Prostate gland (tissue), 2 donors: ENCODE results near the gene AFAP1. TPM values are rescaled to one million over a fixed set of nuclear protein-coding genes. Genes with fewer than 3 reads are reported as not detected.

ENCODE experiments used
- DNase-seq: peaks from one replicate; pipeline ENCODE4 v3.0.0-alpha.2; 2019; ENCODE audit warnings: low spot score
- H3K27ac ChIP-seq, 2 donors: fragments of 200-600 bp; sonication (generic); 2 replicates each; pipeline ENCODE4 v1.5.1; 2017 to 2019
- H3K27me3 ChIP-seq: fragments of 200-600 bp; sonication (generic); replicated peaks from 2 replicates; pipeline ENCODE4 v1.5.1; 2019; ENCODE audit not compliant: insufficient read depth
- H3K36me3 ChIP-seq, 2 donors: fragments of 200-600 bp; sonication (generic); 1 replicate in 1 of 2; 2 replicates in 1 of 2; pipeline versions ENCODE4 v1.5.1 to v1.8.1; 2017 to 2019
- H3K4me1 ChIP-seq: fragments of 200-600 bp; sonication (generic); replicated peaks from 2 replicates; pipeline ENCODE4 v1.5.1; 2019
- H3K4me3 ChIP-seq, 2 donors: fragments of 200-600 bp; sonication (generic); 2 replicates each; pipeline ENCODE4 v1.5.1; 2017 to 2019
- H3K9me3 ChIP-seq: fragments of 200-600 bp; sonication (generic); 2 replicates; pipeline ENCODE4 v1.5.1; 2017
- CTCF ChIP-seq, 4 experiments: fragments of 200-600 bp in 2 of 4; fragments of 450-650 bp in 2 of 4; sonication (generic) in 2 of 4; IDR thresholded peaks; 1 replicate in 3 of 4; 2 replicates in 1 of 4; pipeline ENCODE4 v1.5.1; 2016 to 2019; ENCODE audit warnings: antibody characterized with exemption in 4 of 4, mild to moderate bottlenecking in 2 of 4, moderate library complexity in 2 of 4
- POLR2A ChIP-seq: fragments of 450-650 bp; IDR thresholded peaks from one replicate; pipeline ENCODE4 v1.6.1; 2016; ENCODE audit warnings: antibody characterized with exemption, mild to moderate bottlenecking
- POLR2AphosphoS5 ChIP-seq: sonication (generic); formaldehyde crosslinking; IDR thresholded peaks from one replicate; pipeline ENCODE4 v1.6.1; 2017; ENCODE audit warnings: antibody characterized with exemption
- whole genome bisulfite sequencing: methylation state at CpG from one replicate; pipeline ENCODE4 v1.1.5; 2018; 5-methylcytosine and 5-hydroxymethylcytosine counted together
- intact Hi-C: fragments of 100-400 bp; cut with DNase I; formaldehyde crosslinking; loops from one replicate; pipeline ENCODE4 v1.14.2; 2022
- total RNA-seq, 2 donors: library from RNA; depleted of rRNA; stranded (reverse); fragments of >200 nt; gene quantifications; one replicate each; pipeline ENCODE4 v1.1.0, GENCODE V29; 2016

The AFAP1 gene
- total RNA-seq, 2 donors from 2014 or later, result 17.5 to 19.8 TPM

- H3K4me1 ChIP-seq, result no peaks in the 10 kb centered on the region
- no peaks in the 10 kb centered on the region for H3K36me3 ChIP-seq
- no peaks in the 10 kb centered on the region for H3K27me3 ChIP-seq
- TF ChIP-seq POLR2AphosphoS5, result no peak
- TF ChIP-seq POLR2A, result no peak
- no peak for TF ChIP-seq CTCF (IDR thresholded peaks at IDR 0.05)
- no peak for DNase-seq
- H3K9me3 ChIP-seq, result no peaks in the 10 kb centered on the region
- WGBS, result 85% methylated on average over 11 of the region's 11 CpGs
- H3K4me3 ChIP-seq, result no peak overlapping the region
- H3K27ac ChIP-seq, result no peak overlapping the region
- intact Hi-C loops, result no loop called here
Measured at GRCh38 chr4:7820031-7820818, 119.4 kb downstream of the AFAP1 start.

GRCh38 chr4:7819446-7819845 lies 120.2 kb downstream of the AFAP1 start:
- H3K4me3 ChIP-seq, result no peak overlapping the region
- intact Hi-C loops, result no loop called here
- DNase-seq, result no peak
- no peaks in the 10 kb centered on the region for H3K36me3 ChIP-seq
- H3K4me1 ChIP-seq, result no peaks in the 10 kb centered on the region
- H3K27ac ChIP-seq, result no peak overlapping the region
- H3K27me3 ChIP-seq, result no peaks in the 10 kb centered on the region
- no peak for TF ChIP-seq CTCF (IDR thresholded peaks at IDR 0.05)
- TF ChIP-seq POLR2A, result no peak
- no peak for TF ChIP-seq POLR2AphosphoS5
- WGBS, result 90% methylated on average over 9 of the region's 9 CpGs
- no peaks in the 10 kb centered on the region for H3K9me3 ChIP-seq

- H3K27ac ChIP-seq, result no peak overlapping the region
- H3K27me3 ChIP-seq, result no peaks in the 10 kb centered on the region
- intact Hi-C loops, result no loop called here
- H3K9me3 ChIP-seq, result no peaks in the 10 kb centered on the region
- 80% methylated on average over 5 of the region's 5 CpGs for WGBS
- DNase-seq, result no peak
- no peak overlapping the region for H3K4me3 ChIP-seq
- TF ChIP-seq CTCF (IDR thresholded peaks at IDR 0.05) (no peak), POLR2A (no peak), POLR2AphosphoS5 (no peak)
- H3K36me3 ChIP-seq, result no peaks in the 10 kb centered on the region
- no peaks in the 10 kb centered on the region for H3K4me1 ChIP-seq
Measured at GRCh38 chr4:7818399-7818911, 121.2 kb downstream of the AFAP1 start.

- WGBS, result 74% methylated on average over 6 of the region's 6 CpGs
- DNase-seq, result no peak
- Histone ChIP-seq H3K27me3 (no peaks in the 10 kb centered on the region), H3K4me3 (no peak overlapping the region), H3K36me3 (no peaks in the 10 kb centered on the region), H3K27ac (no peak overlapping the region), H3K4me1 (no peaks in the 10 kb centered on the region), H3K9me3 (no peaks in the 10 kb centered on the region)
- intact Hi-C loops, result no loop called here
- TF ChIP-seq POLR2AphosphoS5 (no peak), CTCF (IDR thresholded peaks at IDR 0.05) (no peak), POLR2A (no peak)
Measured at GRCh38 chr4:7817877-7818398, 121.7 kb downstream of the AFAP1 start.

GRCh38 chr4:7816771-7817170 lies 122.9 kb downstream of the AFAP1 start:
- Histone ChIP-seq H3K27ac (no peak overlapping the region), H3K4me3 (no peak overlapping the region)

More at GRCh38 chr4:7816771-7817170, 122.9 kb downstream of the AFAP1 start:
- TF ChIP-seq POLR2A, result no peak
- no peak for TF ChIP-seq CTCF (IDR thresholded peaks at IDR 0.05)
- no peak for TF ChIP-seq POLR2AphosphoS5
- no peaks in the 10 kb centered on the region for H3K9me3 ChIP-seq
- H3K27me3 ChIP-seq, result no peaks in the 10 kb centered on the region
- no peaks in the 10 kb centered on the region for H3K36me3 ChIP-seq
- 87% methylated on average over 7 of the region's 7 CpGs for WGBS
- no peak for DNase-seq
- intact Hi-C loops, result no loop called here
- no peaks in the 10 kb centered on the region for H3K4me1 ChIP-seq
